ENCODE results near the gene SRPX2. TPM values are rescaled to one million over a fixed set of nuclear protein-coding genes. Genes with fewer than 3 reads are reported as not detected.
"Not testable (repeated sequence)": the region's sequence is repeated elsewhere in the genome, so short reads cannot be mapped to it uniquely, and the experiment has no call there.

The SRPX2 gene
- polyA plus RNA-seq, 5 donors, result 30.1 to 37.2 (median 32.0) TPM

DNA sequence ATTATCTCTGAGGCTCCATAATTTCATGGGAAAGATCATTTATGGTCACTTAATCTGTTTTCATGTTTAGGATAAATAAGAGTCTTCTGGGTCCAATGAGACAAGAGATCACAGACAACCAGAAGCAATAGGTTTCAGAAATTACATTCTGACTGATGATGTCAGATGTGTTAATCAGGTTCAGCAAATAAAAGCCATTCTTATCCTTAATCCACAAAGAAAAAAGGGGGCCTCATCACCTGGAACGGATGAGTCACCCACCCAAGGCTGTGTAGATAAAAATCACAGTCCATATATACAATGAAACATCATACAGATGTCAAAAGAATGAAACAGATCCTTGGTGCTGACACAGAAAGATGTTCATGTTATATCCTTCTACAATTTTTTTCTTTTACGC, 51.3 kb downstream of the SRPX2 start:
- no peak for DNase-seq

GRCh38 chrX:100695991-100696390, 52.0 kb downstream of the SRPX2 start:
- no peak for DNase-seq

GRCh38 chrX:100696699-100697351, 52.8 kb downstream of the SRPX2 start:
- no peak for DNase-seq

DNA sequence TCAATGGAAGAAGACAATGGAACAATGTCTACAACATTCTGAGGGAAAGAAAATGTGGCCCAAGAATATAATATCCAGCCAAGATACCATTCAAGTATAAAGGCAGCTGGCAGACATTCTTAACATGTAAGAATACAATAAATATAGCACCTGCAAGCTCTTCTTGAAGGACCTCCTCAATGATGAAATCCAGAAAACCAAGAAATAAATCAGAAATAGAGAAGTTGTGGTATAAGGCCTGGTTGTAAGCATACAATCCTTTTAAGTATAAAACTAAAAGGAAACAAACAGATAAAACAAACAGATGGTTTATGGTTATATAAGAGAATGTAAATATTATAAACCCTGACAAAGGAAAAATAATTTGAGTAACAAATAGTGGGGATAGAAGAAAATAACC, 54.6 kb downstream of the SRPX2 start:
- no peak for DNase-seq

DNA sequence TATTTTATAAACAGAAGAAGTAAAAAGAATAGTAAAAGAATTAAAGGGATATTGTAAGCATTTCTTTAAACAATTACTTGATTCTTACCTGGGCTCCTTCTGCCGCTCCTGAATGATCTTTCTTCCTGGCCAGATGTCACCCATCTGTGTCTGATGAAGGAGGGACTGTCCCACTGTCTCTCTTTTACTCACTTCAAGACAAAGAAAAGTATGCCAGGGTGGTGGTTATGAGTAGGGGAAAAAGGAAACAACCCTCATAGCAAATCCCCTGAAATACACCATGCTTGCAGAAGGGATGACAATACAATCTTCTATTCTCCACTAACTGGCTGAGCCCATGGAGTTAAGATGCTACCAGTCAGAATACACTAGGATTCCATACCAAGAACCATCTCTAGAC, 56.8 kb downstream of the SRPX2 start:
- DNase-seq, result no peak

DNA sequence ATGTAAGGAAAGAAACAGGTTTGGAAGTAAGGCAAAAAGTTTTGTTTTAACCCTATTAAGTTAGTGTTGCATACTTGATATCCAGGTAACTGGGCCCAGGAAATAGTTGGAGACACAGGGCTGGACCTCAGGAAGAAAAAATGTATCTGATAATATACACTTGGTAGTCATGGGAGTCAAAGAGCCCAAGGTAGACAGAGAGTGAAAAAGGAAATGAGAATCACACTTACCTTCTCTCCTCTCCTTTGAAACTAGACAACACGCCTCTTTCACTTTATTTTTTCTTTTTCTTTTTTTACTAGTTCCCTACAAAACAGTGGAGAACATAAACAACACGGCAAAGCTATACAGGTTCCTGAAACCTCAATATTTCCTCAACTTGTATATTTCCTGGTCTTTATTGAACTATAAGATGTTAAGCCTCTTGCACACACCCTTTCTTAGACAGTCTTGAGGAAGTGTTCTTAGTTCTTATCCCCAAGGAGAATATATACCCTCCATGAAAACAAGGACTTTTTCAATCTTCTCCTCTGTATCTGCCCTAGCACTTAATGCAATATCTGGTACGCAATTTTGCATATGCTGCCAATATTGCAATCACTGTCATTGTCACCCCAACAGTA, 60.7 kb downstream of the SRPX2 start:
- no peak for DNase-seq

- DNase-seq, result no peak
These were observed 66.8 kb downstream of the SRPX2 start for GRCh38 chrX:100710816-100711215.

GRCh38 chrX:100717363-100717762, 73.4 kb downstream of the SRPX2 start:
- no peak for DNase-seq

- DNase-seq, result no peak
These were observed 75.1 kb downstream of the SRPX2 start for GRCh38 chrX:100719139-100719538.

DNA sequence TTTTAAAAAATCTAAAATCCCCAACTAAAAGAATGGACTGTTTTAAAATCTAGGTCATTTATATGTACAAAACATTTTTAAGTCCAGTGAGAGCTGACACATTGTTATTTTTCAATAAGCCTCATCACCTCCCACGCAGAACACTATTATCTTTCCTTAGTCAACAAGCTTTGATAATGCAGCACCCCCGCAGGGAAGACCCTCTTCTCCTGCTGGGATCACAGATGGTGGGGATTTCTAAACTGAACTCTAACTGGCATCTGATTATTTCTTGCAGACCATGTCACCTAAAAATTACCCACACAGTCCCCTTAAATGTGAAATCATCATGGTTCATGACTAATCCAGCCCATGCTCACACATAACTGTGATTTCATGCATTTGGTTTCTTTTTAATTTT, 76.3 kb downstream of the SRPX2 start:
- DNase-seq, result no peak

GRCh38 chrX:100721328-100721727, 77.3 kb downstream of the SRPX2 start:
- DNase-seq, result no peak

- DNase-seq, result not testable (repeated sequence)
These were observed 80.0 kb downstream of the SRPX2 start for GRCh38 chrX:100724006-100724405.

Other genes with a start within 250 kb of the SRPX2 start
- gene PCDH19, start 233.9 kb upstream of the SRPX2 start, polyA plus RNA-seq (ENCODE audit: insufficient read depth in 1 of 5, insufficient read length in 5 of 5, low replicate concordance in 1 of 5), result 1 to 10 TPM; 1.6 to 2.7 (median 1.8) TPM
- 1 to 10 TPM in 1 of 5 donors, under 1 TPM in 4; 0.13 to 4.5 (median 0.27) TPM for gene TNMD, start 59.3 kb upstream of the SRPX2 start, polyA plus RNA-seq (ENCODE audit: insufficient read depth in 1 of 5, insufficient read length in 5 of 5, low replicate concordance in 1 of 5)
- gene TSPAN6, start 7.4 kb upstream of the SRPX2 start, polyA plus RNA-seq (ENCODE audit: insufficient read depth in 1 of 5, insufficient read length in 5 of 5, low replicate concordance in 1 of 5), result 100 to 1,000 TPM in 3 of 5 donors, 10 to 100 TPM in 2; 86.6 to 126 (median 118) TPM
- gene SYTL4, start 87.9 kb downstream of the SRPX2 start, polyA plus RNA-seq (ENCODE audit: insufficient read depth in 1 of 5, insufficient read length in 5 of 5, low replicate concordance in 1 of 5), result 10 to 100 TPM; 10.5 to 13.7 (median 11.8) TPM
- gene CSTF2, start 176.2 kb downstream of the SRPX2 start, polyA plus RNA-seq (ENCODE audit: insufficient read depth in 1 of 5, insufficient read length in 5 of 5, low replicate concordance in 1 of 5), result 10 to 100 TPM; 19.6 to 23.4 (median 20.9) TPM
- 1 to 10 TPM in 1 of 5 donors, under 1 TPM in 4; 0.48 to 1.0 (median 0.75) TPM for gene NOX1, start 230.2 kb downstream of the SRPX2 start, polyA plus RNA-seq (ENCODE audit: insufficient read depth in 1 of 5, insufficient read length in 5 of 5, low replicate concordance in 1 of 5)

Data from right lung (tissue), 5 donors.